Right cardiac atrium (tissue), 5 donors: ENCODE data around the gene FAM13A. TPM values are rescaled to one million over a fixed set of nuclear protein-coding genes. Genes with fewer than 3 reads are reported as not detected.
"Not testable (repeated sequence)": the region's sequence is repeated elsewhere in the genome, so short reads cannot be mapped to it uniquely, and the experiment has no call there.

Source experiments
- ATAC-seq, 2 donors: fragments of 200-7000 bp; cut with Tn5 transposase; one replicate each; pipeline versions ENCODE4 v1.8.0 to v1.9.1; 2020; ENCODE audit warnings: moderate library complexity in 2 of 2, mild to moderate bottlenecking in 1 of 2
- DNase-seq, 3 donors: peaks; one replicate each; pipeline ENCODE4 v3.0.0-alpha.2; 2020
- H3K27ac ChIP-seq: one replicate; pipeline ENCODE4 v1.5.1; 2013; ENCODE audit warnings: mild to moderate bottlenecking, low read length, control low read depth, moderate library complexity
- H3K27me3 ChIP-seq: one replicate; pipeline ENCODE4 v1.6.1; 2013; ENCODE audit not compliant: control insufficient read depth, insufficient read depth
- H3K4me1 ChIP-seq: one replicate; pipeline ENCODE4 v1.6.1; 2013; ENCODE audit warnings: low read length; ENCODE audit not compliant: control insufficient read depth, insufficient read depth
- H3K4me3 ChIP-seq: one replicate; pipeline ENCODE4 v1.5.1; 2013; ENCODE audit warnings: low read length, control low read depth
- H3K9me3 ChIP-seq: one replicate; pipeline ENCODE4 v1.6.1; 2013; ENCODE audit warnings: low read length; ENCODE audit not compliant: control insufficient read depth
- WGBS: extraction: QIAGEN DNeasy Blood & Tissue Kit; methylation state at CpG from one replicate; pipeline ENCODE4 v1.1.7; 2013; 5-methylcytosine and 5-hydroxymethylcytosine counted together
- intact Hi-C, 4 donors: fragments of 100-400 bp; cut with DNase I; formaldehyde crosslinking; loops; one replicate each; pipeline versions ENCODE4 v1.11.0 to v1.14.0; 2022 to 2023
- polyA plus RNA-seq: library from polyadenylated mRNA; stranded (reverse); fragments of 200-250 nt; gene quantifications from one replicate; pipeline ENCODE4 v1.2.3, GENCODE V29; 2013
- total RNA-seq, 4 donors: library from RNA; stranded (reverse); fragmentation: NEBNext Ultra II Directional; extraction: Animal tissue kit (Norgen Biotek cat#: 25700); gene quantifications; one replicate each; pipeline ENCODE4 v1.2.1, GENCODE V29; 2021
- donor health status: healthy with polysubstance abuse.
- donor health status: DM: no; HTN: yes; CAD: no.
- donor health status: DM: no; HTN: no; CAD: no.
- donor health status: DM: no; HTN: yes; CAD: no; lungs with severe emphysema.
- donor health status: DM: yes; HTN: yes; CAD: no.

Gene FAM13A
- total and polyA plus RNA-seq, 5 donors = 8.8 to 18.5 (median 16.6) TPM

- DNase-seq (no peak), ATAC-seq (no peak)
- Histone ChIP-seq H3K27ac (no peak overlapping the region), H3K9me3 (no peaks in the 10 kb centered on the region), H3K27me3 (no peaks in the 10 kb centered on the region), H3K4me1 (no peaks in the 10 kb centered on the region), H3K4me3 (no peak overlapping the region)
- WGBS = 48% methylated on average over 2 of the region's 2 CpGs
- intact Hi-C loops = no loop called here
These were observed 12.5 kb upstream of the FAM13A start for GRCh38 chr4:89069481-89069880.

GRCh38 chr4:89067417-89067816 is 10.4 kb upstream of the FAM13A start:
- no peak for DNase-seq
- ATAC-seq = no peak
- H3K27ac ChIP-seq = no peak overlapping the region
- no peaks in the 10 kb centered on the region for H3K9me3 ChIP-seq
- H3K27me3 ChIP-seq = no peaks in the 10 kb centered on the region
- H3K4me1 ChIP-seq = no peaks in the 10 kb centered on the region
- intact Hi-C loops = no loop called here
- H3K4me3 ChIP-seq = no peak overlapping the region

GRCh38 chr4:89064848-89065247 is 7.9 kb upstream of the FAM13A start:
- intact Hi-C loops = no loop called here
- WGBS = 86% methylated on average over 3 of the region's 3 CpGs
- Histone ChIP-seq H3K9me3 (no peaks in the 10 kb centered on the region), H3K4me1 (no peaks in the 10 kb centered on the region), H3K4me3 (no peak overlapping the region), H3K27ac (no peak overlapping the region), H3K27me3 (no peaks in the 10 kb centered on the region)
- DNase-seq (no peak), ATAC-seq (no peak)

GRCh38 chr4:89057844-89058243 is 859 bp upstream of the FAM13A start:
- ATAC-seq, H3K9me3 ChIP-seq, H3K4me1 ChIP-seq, intact Hi-C loops, H3K27me3 ChIP-seq, H3K4me3 ChIP-seq, DNase-seq, H3K27ac ChIP-seq: not testable (repeated sequence)
- WGBS = 80% methylated on average over 2 of the region's 2 CpGs

GRCh38 chr4:89056292-89056952 is 563 bp downstream of the FAM13A start:
- peak; percentile 81 to 89 for ATAC-seq
- intact Hi-C loops = no loop called here
- Histone ChIP-seq H3K27ac (no peak overlapping the region), H3K27me3 (no peaks in the 10 kb centered on the region), H3K9me3 (no peaks in the 10 kb centered on the region), H3K4me1 (no peaks in the 10 kb centered on the region), H3K4me3 (peak overlapping the region; percentile 77)
- no peak for DNase-seq
- 22% methylated on average over 2 of the region's 2 CpGs for WGBS

GRCh38 chr4:89055157-89056080 is 1.6 kb downstream of the FAM13A start:
- intact Hi-C loops = no loop called here
- DNase-seq = no peak
- no peak for ATAC-seq
- H3K27ac ChIP-seq = no peak overlapping the region
- no peaks in the 10 kb centered on the region for H3K27me3 ChIP-seq
- peak overlapping the region; percentile 10 for H3K4me3 ChIP-seq
- no peaks in the 10 kb centered on the region for H3K9me3 ChIP-seq
- 60% methylated on average over 1 of the region's 1 CpG for WGBS
- H3K4me1 ChIP-seq = no peaks in the 10 kb centered on the region

- intact Hi-C loops = no loop called here
- no peaks in the 10 kb centered on the region for H3K9me3 ChIP-seq
- H3K27ac ChIP-seq = no peak overlapping the region
- no peak overlapping the region for H3K4me3 ChIP-seq
- WGBS = 29% methylated on average over 1 of the region's 1 CpG
- no peaks in the 10 kb centered on the region for H3K4me1 ChIP-seq
- no peaks in the 10 kb centered on the region for H3K27me3 ChIP-seq
- DNase-seq (no peak), ATAC-seq (no peak)
These were observed 2.4 kb downstream of the FAM13A start for GRCh38 chr4:89054627-89055026.

- no peaks in the 10 kb centered on the region for H3K4me1 ChIP-seq
- DNase-seq (no peak), ATAC-seq (no peak)
- H3K27me3 ChIP-seq = no peaks in the 10 kb centered on the region
- WGBS = 94% methylated on average over 2 of the region's 2 CpGs
- intact Hi-C loops = no loop called here
- H3K27ac ChIP-seq = no peak overlapping the region
- H3K4me3 ChIP-seq = no peak overlapping the region
- no peaks in the 10 kb centered on the region for H3K9me3 ChIP-seq
These were observed 7.1 kb downstream of the FAM13A start for GRCh38 chr4:89049853-89050252.

- intact Hi-C loops = no loop called here
- H3K27ac ChIP-seq = no peak overlapping the region
- 91% methylated on average over 4 of the region's 4 CpGs for WGBS
- no peak for ATAC-seq
- no peaks in the 10 kb centered on the region for H3K9me3 ChIP-seq
- no peak overlapping the region for H3K4me3 ChIP-seq
- no peaks in the 10 kb centered on the region for H3K27me3 ChIP-seq
- H3K4me1 ChIP-seq = no peaks in the 10 kb centered on the region
- no peak for DNase-seq
These were observed 7.9 kb downstream of the FAM13A start for GRCh38 chr4:89048906-89049601.

- Histone ChIP-seq H3K27ac (no peak overlapping the region), H3K4me3 (no peak overlapping the region), H3K9me3 (no peaks in the 10 kb centered on the region), H3K4me1 (no peaks in the 10 kb centered on the region), H3K27me3 (no peaks in the 10 kb centered on the region)
- intact Hi-C loops = no loop called here
- WGBS = 95% methylated on average over 7 of the region's 7 CpGs
- ATAC-seq (no peak), DNase-seq (no peak)
These were observed 12.7 kb downstream of the FAM13A start for GRCh38 chr4:89044147-89044900.
